Activated T-cell treated with anti-CD3 and anti-CD28 coated beads, Interleukin-2, amount 50 U/mL, for 48 hours (primary cell): ENCODE data around the gene SYT3.

Source experiments
- DNase-seq, 2 experiments: peaks; one replicate each; pipeline ENCODE4 v3.0.0-alpha.2; 2020

Gene SYT3

GRCh38 chr19:50661766-50662650 lies 22.3 kb upstream of the SYT3 start:
- DNase-seq: no peak

GRCh38 chr19:50661023-50661422 lies 21.3 kb upstream of the SYT3 start:
- no peak for DNase-seq

- DNase-seq: no peak
Observed at GRCh38 chr19:50660088-50660366, 20.3 kb upstream of the SYT3 start.

- DNase-seq: no peak
Observed at GRCh38 chr19:50659318-50660087, 19.8 kb upstream of the SYT3 start.

- peak; percentile 77 to 84 for DNase-seq
Observed at GRCh38 chr19:50658441-50659317, 19.0 kb upstream of the SYT3 start.

- peak; percentile 89 to 94 for DNase-seq
Observed at GRCh38 chr19:50657712-50658440, 18.2 kb upstream of the SYT3 start.

GRCh38 chr19:50657222-50657669 lies 17.6 kb upstream of the SYT3 start:
- no peak for DNase-seq

GRCh38 chr19:50654882-50655281 lies 15.2 kb upstream of the SYT3 start:
- no peak for DNase-seq

GRCh38 chr19:50652722-50653121 lies 13.0 kb upstream of the SYT3 start:
- no peak for DNase-seq

- DNase-seq: no peak
Observed at GRCh38 chr19:50651174-50651573, 11.5 kb upstream of the SYT3 start.

- no peak for DNase-seq
Observed at GRCh38 chr19:50649433-50650391, 10.0 kb upstream of the SYT3 start, which contains the start of gene C19orf81. Gene C19orf81, plus strand, starts transcription at chr19:50649445. Its CDS starts 0 bp downstream, at chr19:50649445.

- no peak for DNase-seq
Observed at GRCh38 chr19:50648659-50649058, 9.0 kb upstream of the SYT3 start.

- no peak for DNase-seq
Observed at GRCh38 chr19:50647879-50648615, 8.4 kb upstream of the SYT3 start.

GRCh38 chr19:50646074-50646807 lies 6.6 kb upstream of the SYT3 start:
- no peak for DNase-seq

- DNase-seq: no peak
Observed at GRCh38 chr19:50645107-50645506, 5.4 kb upstream of the SYT3 start.

GRCh38 chr19:50644315-50644915 lies 4.7 kb upstream of the SYT3 start:
- no peak for DNase-seq

GRCh38 chr19:50640368-50640767 lies 687 bp upstream of the SYT3 start:
- no peak for DNase-seq

GRCh38 chr19:50638600-50638999 lies 1.1 kb downstream of the SYT3 start:
- no peak for DNase-seq
